Renal cortex interstitium (tissue), 3 donors: ENCODE data around the gene PGBD5. TPM values are rescaled to one million over a fixed set of nuclear protein-coding genes. Genes with fewer than 3 reads are reported as not detected.

Source experiments
- polyA plus RNA-seq, 3 donors: library from polyadenylated mRNA; unstranded; fragments of 120-200 nt; gene quantifications; one replicate each; pipeline ENCODE4 v1.2.1, GENCODE V29; 2013; ENCODE audit not compliant: insufficient read length in 3 of 3

The PGBD5 gene
- polyA plus RNA-seq, 3 donors = 7.0 to 8.1 (median 7.8) TPM

Other genes with a start within 250 kb of the PGBD5 start
- 10 to 100 TPM; 32.0 to 40.4 (median 33.1) TPM for gene COG2, start 216.1 kb upstream of the PGBD5 start, polyA plus RNA-seq